Fibroblast of skin of right quadriceps (primary cell): ENCODE measurements around the gene AK8.

Source experiments
- DNase-seq: peaks from one replicate; pipeline ENCODE4 v3.0.0-alpha.2; 2013

The AK8 gene

GRCh38 chr9:132877824-132878694 is at the start of gene AK8:
AK8 (minus strand) TSS chr9:132878284; CDS start chr9:132878255, 29 bp downstream.
- peak; percentile 73 for DNase-seq

- no peak for DNase-seq
Observed at GRCh38 chr9:132927704-132928103, 49.6 kb upstream of the AK8 start.

GRCh38 chr9:132923346-132923902 is 45.3 kb upstream of the AK8 start:
- DNase-seq: no peak

- no peak for DNase-seq
Observed at GRCh38 chr9:132919614-132920268, 41.7 kb upstream of the AK8 start.

- DNase-seq: no peak
Observed at GRCh38 chr9:132914924-132915323, 36.8 kb upstream of the AK8 start.

- no peak for DNase-seq
Observed at GRCh38 chr9:132912131-132912530, 34.0 kb upstream of the AK8 start.

GRCh38 chr9:132910376-132910775 is 32.3 kb upstream of the AK8 start:
- DNase-seq: no peak

GRCh38 chr9:132909311-132909710 is 31.2 kb upstream of the AK8 start:
- no peak for DNase-seq

- DNase-seq: no peak
Observed at GRCh38 chr9:132908635-132909034, 30.6 kb upstream of the AK8 start.

GRCh38 chr9:132905726-132906125 is 27.6 kb upstream of the AK8 start:
- no peak for DNase-seq

GRCh38 chr9:132903574-132904492 is 25.7 kb upstream of the AK8 start:
- no peak for DNase-seq

- DNase-seq: peak; percentile 77
Observed at GRCh38 chr9:132901858-132902831, 24.1 kb upstream of the AK8 start.

GRCh38 chr9:132898051-132898450 is 20.0 kb upstream of the AK8 start:
- no peak for DNase-seq

GRCh38 chr9:132896906-132897305 is 18.8 kb upstream of the AK8 start:
- DNase-seq: no peak

- no peak for DNase-seq
Observed at GRCh38 chr9:132896264-132896663, 18.2 kb upstream of the AK8 start.

GRCh38 chr9:132894862-132895835 is 17.1 kb upstream of the AK8 start:
- DNase-seq: no peak

- no peak for DNase-seq
Observed at GRCh38 chr9:132894346-132894745, 16.3 kb upstream of the AK8 start.

GRCh38 chr9:132892400-132892799 is 14.3 kb upstream of the AK8 start:
- no peak for DNase-seq

GRCh38 chr9:132888151-132888550 is 10.1 kb upstream of the AK8 start:
- DNase-seq: no peak
